Thyroid gland (tissue), 4 donors: ENCODE measurements around the gene IL1F10.

ENCODE experiments used
- POLR2A ChIP-seq, 2 donors: fragments of 450-650 bp; IDR thresholded peaks; one replicate each; pipeline ENCODE4 v1.6.1; 2017; ENCODE audit warnings: antibody characterized with exemption in 2 of 2, mild to moderate bottlenecking in 2 of 2, moderate library complexity in 1 of 2
- TF ChIP-seq, protein P1 (sequence below), 6 experiments: fragments of 200-600 bp in 3 of 6; fragments of 450-650 bp in 3 of 6; sonication (generic) in 3 of 6; IDR thresholded peaks; one replicate each; pipeline ENCODE4 v1.5.1; 2016 to 2019; ENCODE audit warnings: antibody characterized with exemption in 6 of 6, mild to moderate bottlenecking in 2 of 6, inconsistent platforms in 1 of 6, moderate library complexity in 1 of 6

- TF ChIP-seq, protein P1, sequence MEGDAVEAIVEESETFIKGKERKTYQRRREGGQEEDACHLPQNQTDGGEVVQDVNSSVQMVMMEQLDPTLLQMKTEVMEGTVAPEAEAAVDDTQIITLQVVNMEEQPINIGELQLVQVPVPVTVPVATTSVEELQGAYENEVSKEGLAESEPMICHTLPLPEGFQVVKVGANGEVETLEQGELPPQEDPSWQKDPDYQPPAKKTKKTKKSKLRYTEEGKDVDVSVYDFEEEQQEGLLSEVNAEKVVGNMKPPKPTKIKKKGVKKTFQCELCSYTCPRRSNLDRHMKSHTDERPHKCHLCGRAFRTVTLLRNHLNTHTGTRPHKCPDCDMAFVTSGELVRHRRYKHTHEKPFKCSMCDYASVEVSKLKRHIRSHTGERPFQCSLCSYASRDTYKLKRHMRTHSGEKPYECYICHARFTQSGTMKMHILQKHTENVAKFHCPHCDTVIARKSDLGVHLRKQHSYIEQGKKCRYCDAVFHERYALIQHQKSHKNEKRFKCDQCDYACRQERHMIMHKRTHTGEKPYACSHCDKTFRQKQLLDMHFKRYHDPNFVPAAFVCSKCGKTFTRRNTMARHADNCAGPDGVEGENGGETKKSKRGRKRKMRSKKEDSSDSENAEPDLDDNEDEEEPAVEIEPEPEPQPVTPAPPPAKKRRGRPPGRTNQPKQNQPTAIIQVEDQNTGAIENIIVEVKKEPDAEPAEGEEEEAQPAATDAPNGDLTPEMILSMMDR (IDR thresholded peaks at IDR 0.05): no peak
- no peak for TF ChIP-seq POLR2A (IDR thresholded peaks at IDR 0.05)
Measured at GRCh38 chr2:113054066-113054465, 13.7 kb upstream of the IL1F10 start.
